ENCODE results near the gene CLPTM1. TPM values are rescaled to one million over a fixed set of nuclear protein-coding genes. Genes with fewer than 3 reads are reported as not detected.
A peak's percentile ranks its signal among the peaks of the same experiment; 100 is the strongest.

Gene CLPTM1
- total RNA-seq, 1 donor from 2014 or later, result 73.2 TPM

DNA sequence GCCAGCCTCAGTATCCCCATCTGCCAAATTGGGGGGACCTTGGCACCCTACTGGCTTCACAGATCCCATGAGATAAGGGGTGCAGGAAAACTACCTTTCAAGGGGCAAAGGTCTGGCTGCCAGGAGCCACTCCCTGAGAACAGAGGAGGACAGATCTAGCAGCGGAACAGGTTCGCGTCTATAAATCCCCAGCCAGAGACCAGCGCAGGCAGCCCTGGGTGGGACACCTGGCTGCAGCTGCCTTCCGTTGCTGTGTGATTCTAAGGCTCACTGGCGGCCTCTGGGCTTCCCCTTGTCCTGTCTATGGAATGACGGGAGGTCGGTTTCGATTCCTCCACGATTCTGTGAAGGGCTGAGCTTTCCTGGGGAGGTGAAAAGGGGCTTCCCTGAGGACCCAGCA lies 53.4 kb downstream of the CLPTM1 start:
- DNase-seq (ENCODE audit: low read depth), result no peak

DNA sequence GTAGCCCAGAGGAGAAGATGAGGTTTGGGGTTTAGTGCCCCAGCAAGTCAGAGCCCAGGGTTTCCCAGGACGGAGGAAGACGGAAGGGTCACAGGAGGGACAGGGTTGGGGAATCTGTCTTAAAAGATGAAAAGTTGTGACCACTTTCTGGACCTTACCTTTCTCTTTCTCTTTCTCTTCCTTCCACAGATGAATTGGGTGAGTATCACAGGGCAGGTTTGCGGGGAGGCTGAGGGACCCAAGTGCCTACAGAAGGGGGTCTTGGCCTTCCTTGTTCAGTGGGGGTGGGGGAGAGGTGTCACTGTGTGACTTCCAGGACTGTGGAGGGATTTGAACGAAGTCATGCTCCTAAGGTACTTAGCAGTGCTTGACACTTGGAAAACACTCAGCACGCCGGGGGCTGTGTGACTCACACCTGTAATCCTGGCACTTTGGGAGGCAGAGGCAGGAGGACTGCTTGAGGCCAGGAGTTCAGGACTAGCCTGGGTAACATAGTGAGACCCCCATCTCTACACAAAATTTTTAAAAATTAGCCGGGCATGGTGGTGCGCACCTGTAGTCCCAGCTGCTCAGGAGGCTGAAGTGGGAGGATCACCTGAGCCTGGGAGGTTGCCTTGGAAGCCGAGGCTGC lies 54.6 kb downstream of the CLPTM1 start:
- no peak for DNase-seq (ENCODE audit: low read depth)

DNA sequence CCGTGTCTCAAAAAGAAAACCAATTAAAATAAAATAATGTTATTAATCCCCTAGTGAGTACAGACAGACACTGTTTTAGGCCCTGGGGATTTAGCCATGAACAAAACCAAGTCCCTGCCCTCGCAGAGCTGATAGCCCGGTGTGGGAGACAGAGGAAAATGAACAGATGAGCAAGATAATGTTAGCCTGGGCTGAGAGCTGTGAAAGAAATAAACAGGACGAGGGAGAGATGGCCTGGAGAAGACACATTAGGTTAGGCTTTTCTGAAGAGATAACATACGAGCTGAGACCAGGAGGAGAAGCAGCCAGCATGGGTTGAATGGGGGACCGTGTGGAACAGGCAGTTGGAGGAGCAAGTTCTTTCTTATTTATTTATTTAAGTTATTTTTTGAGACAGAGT lies 55.1 kb downstream of the CLPTM1 start:
- no peak for DNase-seq (ENCODE audit: low read depth)

DNA sequence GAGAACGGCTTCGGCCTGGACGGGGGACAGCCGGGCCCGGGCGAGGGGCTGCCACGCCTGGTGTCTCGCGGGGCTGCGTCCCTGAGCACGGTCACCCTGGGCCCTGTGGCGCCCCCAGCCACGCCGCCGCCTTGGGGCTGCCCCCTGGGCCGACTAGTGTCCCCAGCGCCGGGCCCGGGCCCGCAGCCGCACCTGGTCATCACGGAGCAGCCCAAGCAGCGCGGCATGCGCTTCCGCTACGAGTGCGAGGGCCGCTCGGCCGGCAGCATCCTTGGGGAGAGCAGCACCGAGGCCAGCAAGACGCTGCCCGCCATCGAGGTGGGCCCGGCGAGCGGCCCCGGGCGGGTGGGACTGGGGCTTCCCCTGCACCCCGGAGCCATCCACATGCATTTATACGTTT lies 56.8 kb downstream of the CLPTM1 start:
- DNase-seq (ENCODE audit: low read depth), result no peak

DNA sequence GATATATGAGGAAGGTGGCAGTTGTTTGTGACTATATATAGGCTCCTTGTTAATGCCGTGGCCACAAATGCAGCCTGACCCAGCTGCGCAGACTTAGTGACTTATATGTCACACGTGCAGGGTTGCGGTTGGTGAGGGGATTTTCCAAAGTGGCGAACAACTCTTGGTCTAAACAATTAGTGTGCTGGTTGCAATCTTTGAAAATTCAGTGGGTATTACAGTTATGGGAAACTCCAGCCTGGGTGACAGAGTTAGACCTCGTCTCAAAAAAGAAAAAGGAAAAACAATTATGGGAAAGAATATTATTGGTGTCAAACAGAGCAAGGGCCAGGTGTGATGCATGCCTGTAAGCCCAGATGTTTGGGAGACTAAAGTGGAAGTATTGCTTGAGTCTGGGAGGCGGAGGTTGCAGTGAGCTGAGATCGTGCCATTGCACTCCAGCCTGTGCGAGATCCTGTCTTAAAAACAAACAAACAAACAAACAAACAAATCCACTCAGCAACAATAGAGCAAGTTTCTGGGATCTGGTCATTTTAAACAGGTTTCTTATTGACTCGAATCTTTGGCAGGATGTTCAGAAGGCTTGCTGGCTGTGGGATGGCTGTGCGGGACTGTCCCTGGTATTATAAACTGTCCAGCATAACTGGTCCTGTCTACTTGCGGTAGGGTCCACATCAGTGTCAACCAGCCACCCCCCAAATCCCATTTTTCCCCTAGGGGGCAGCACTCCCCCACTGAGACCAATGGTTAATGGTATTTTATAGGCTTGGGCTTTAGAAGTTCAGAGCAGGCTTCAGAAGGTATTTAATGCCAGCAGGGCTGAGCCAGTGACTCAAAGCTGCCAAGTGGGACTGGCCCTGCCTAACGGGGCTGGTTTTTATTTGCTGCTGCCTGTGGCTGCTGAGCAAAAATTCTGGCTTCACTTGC lies 61.5 kb downstream of the CLPTM1 start:
- peak; percentile 80 for DNase-seq (ENCODE audit: low read depth)

DNA sequence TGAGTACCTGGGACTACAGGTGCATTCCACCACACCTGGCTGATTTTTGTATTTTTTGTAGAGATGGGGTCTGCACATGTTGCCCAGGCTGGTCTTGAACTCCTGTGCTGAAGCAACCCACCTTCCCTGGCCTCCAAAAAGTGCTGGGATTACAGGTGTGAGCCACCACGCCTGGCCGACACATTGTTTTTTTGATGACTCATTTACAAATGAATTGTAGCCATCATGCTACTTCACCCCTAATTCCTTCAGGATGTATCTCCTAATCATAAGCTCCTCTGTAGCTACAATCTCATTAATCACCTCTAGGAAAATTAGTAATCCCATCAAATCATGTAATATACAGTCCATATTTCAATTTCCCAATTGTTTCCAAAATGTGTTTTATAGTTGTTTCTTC lies 64.0 kb downstream of the CLPTM1 start:
- DNase-seq (ENCODE audit: low read depth), result no peak

DNA sequence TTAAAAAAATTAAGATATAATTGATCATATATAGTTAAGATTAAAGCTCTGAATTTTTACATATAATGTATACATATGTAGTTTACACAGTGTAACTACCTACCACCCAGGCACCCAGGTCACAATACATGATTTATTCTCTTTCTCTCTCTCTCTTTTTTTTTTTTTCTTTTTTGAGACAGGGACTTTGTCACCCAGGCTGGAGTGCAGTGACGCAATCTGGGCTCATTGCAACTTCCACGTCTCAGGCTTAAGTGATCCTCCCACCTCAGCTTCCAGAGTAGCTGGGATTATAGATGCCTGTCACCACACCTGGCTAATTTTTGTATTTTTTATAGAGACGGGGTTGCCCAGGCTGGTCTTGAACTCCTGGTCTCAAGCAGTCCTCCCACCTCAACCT lies 64.9 kb downstream of the CLPTM1 start:
- no peak for DNase-seq (ENCODE audit: low read depth)

DNA sequence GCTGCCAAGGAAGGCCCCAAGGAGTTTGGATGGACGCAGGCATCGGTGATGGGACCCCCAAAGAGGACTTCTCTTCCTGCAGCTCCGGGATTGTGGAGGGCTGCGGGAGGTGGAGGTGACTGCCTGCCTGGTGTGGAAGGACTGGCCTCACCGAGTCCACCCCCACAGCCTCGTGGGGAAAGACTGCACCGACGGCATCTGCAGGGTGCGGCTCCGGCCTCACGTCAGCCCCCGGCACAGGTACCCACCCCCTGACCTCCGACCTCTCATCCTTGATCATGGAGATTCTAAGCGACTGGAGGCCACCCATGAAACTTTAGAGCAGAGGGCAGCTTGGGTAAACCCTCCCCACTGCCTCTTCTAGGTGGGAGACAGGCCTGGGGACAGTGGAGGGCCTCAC lies 66.8 kb downstream of the CLPTM1 start:
- no peak for DNase-seq (ENCODE audit: low read depth)

DNA sequence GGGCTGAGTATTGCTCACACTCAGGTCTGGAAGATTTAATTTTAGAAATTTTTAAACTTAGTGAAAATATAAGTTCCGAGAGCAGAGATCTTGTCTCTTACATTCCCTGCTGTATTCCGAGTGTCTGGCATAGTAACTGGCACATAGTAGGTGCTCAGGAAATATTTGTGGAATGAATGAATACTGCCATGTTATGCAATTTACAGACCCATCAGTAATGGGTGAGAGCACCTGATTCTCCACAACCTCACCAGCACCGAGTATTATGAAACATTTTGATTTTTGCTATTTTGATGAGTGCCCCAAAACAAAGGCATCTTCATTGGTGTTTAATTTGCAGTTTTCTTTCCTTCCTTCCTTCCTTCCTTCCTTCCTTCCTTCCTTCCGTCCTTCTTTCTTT lies 67.9 kb downstream of the CLPTM1 start:
- no peak for DNase-seq (ENCODE audit: low read depth)

DNA sequence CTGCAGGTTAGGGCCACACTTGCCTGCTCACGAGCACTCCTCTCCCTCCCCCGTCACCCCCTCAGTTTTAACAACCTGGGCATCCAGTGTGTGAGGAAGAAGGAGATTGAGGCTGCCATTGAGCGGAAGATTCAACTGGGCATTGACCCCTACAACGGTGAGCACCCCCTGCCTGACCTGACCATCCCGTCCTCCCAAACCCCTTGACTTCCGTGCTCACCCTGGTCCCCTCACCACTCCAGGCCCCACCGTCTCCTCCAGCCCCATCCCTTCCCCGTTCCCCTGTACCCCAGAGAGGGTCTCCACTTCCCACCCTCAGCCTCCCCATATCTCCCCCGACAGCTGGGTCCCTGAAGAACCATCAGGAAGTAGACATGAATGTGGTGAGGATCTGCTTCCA lies 70.1 kb downstream of the CLPTM1 start:
- DNase-seq (ENCODE audit: low read depth), result no peak

DNA sequence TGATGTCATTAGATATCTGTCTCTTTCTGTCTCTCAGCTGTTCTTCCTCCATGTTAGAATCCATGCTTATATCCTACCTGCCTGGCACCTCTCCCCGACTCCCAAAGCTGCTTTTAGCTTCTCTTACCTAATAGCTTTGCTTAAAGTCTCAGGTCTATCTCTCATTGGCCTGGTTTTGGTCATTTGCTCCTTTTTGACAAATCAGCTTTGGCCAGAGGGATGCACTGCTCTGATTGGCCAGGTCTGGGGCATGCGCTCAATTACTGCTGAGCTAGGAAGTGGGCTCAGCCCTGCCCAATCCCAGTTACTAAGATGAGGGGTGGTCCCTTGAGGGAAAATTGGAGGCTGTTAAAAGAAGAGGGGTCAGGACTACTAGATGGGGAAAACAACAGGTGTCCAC lies 72.2 kb downstream of the CLPTM1 start:
- DNase-seq (ENCODE audit: low read depth), result no peak

DNA sequence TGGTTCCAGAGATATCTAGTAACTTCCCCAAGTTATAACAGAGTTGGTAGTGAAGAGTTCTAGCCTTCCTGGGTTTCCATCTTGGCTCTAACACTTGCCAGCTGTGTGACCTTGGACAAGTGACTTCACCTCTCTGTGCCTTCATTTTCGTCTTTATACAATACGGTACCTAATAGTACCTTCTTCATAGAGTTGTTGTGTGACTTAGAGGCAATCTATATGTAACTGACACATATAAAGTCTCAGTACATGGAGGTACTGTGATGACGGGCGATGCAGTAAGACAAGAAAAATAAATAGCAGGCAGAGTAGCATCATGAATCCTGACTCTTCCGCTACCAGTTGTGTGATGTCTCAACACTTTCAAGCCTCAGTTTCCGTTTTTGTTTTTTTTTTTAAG lies 75.6 kb downstream of the CLPTM1 start:
- DNase-seq (ENCODE audit: low read depth), result no peak

DNA sequence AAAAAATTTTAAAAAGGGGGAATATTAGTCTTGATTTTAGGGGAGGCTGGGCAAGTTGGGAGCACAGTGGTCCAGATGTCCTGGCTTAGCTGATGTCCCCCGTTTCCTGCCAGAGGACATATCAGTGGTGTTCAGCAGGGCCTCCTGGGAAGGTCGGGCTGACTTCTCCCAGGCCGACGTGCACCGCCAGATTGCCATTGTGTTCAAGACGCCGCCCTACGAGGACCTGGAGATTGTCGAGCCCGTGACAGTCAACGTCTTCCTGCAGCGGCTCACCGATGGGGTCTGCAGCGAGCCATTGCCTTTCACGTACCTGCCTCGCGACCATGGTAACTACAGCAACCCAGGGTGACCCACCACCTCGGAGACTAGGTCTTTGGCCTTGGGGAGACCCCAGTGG lies 77.2 kb downstream of the CLPTM1 start:
- DNase-seq (ENCODE audit: low read depth), result no peak

DNA sequence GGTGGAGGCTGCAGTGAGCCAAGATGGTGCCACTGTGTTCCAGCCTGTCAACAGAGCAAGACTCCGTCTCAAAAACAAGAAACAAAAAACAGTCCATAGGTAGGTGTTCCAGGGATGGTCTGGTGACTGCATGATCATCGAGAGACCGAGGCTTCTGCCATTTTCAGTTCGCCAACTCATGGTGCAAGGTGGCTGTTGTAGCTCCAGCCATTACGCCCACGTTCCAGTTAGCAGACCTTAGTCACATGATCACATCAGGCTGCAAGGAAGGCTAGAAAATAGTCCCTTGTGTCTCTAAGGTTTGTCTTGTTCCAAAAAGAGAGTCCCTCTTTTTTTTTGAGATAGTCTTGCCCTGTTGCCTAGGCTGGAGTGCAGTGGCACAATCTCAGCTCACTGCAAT lies 80.6 kb downstream of the CLPTM1 start:
- no peak for DNase-seq (ENCODE audit: low read depth)

DNA sequence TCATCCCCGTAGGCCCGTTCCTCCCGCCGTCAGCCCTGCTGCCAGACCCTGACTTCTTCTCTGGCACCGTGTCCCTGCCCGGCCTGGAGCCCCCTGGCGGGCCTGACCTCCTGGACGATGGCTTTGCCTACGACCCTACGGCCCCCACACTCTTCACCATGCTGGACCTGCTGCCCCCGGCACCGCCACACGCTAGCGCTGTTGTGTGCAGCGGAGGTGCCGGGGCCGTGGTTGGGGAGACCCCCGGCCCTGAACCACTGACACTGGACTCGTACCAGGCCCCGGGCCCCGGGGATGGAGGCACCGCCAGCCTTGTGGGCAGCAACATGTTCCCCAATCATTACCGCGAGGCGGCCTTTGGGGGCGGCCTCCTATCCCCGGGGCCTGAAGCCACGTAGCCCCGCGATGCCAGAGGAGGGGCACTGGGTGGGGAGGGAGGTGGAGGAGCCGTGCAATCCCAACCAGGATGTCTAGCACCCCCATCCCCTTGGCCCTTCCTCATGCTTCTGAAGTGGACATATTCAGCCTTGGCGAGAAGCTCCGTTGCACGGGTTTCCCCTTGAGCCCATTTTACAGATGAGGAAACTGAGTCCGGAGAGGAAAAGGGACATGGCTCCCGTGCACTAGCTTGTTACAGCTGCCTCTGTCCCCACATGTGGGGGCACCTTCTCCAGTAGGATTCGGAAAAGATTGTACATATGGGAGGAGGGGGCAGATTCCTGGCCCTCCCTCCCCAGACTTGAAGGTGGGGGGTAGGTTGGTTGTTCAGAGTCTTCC lies 82.4 kb downstream of the CLPTM1 start:
- DNase-seq (ENCODE audit: low read depth), result no peak

DNA sequence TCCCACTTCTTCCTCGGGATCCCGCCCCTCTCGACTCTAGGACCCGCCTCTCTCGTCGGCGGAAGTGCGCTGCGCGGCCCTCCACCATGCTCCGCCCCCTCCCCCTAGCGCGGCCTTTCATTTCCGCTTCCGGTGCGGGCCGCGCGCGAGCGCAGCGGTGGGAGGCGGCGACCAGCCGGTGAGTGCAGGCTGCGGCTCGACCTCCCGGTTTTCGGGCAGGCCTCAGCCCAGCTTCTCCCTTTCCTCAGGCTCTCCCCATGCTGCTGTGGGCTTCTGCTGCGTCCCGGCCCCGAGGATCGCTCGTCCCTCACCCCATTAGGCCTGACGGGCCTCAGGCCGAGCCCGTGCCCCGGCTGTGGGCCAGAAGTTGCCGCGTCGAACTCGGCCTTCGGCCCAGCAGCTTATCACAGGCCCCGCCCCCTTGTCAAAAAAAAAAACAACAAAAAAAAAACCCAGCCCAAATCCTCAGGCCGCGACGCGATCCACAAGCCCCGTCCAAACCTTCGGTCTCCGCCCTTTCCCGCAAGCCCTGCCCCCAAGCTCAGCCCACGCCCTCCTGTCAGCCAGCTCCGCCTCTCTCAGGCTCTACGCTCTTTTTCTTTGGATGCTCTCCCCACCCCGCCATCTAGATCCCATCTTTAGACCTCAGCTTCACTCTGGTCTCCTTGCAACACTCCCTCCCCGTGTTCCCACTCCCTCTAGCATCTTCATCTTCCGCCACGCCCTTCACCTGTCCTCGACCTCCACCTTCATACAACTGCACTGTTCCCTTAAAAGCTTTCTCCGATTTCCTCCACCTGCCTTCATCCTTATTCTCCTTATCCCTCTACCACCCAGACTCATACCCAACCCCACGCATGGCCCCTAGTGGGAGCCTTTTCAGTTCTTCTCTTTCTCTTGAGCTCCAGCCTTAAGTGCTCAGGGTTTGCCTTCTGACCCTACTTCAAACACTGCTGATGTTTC lies 84.0 kb downstream of the CLPTM1 start, which contains the start of gene CLASRP:
TSS of gene CLASRP (plus strand) at position 115 of the 963 bp plus-strand sequence. CDS start 1,168 bp downstream, outside the sequence.
- peak; percentile 90 for DNase-seq (ENCODE audit: low read depth)

DNA sequence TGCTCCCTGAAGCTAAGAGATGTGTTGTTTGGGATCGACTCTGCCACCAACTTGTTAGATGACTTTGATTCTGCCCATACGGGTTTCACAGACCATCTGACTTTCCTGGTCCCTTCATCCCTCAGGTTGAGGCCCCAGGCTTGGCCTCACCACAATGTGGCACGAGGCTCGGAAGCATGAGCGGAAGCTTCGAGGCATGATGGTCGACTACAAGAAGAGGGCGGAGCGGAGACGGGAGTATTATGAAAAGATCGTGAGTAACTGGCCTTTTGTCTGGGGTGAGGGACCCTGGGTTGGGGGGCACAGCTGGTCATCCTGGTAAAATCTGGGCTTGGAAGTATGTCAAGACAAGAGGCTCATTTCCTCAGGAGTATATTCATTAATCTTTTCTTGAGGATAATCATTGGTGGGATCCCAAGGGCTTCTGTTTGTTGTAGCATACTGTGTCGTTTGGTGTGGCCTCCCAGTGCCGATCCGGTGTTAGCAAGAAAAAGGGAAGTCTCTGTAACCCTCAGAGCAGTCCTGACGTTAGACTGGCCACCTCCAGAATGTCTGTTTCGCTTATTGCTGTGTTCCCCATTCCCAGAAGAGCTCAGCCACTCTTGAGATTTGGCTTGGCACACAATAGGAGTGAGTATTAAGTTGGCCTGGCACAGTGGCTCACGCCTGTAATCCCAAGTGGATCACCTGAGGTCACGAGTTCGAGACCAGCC lies 85.0 kb downstream of the CLPTM1 start:
- no peak for DNase-seq (ENCODE audit: low read depth)

DNA sequence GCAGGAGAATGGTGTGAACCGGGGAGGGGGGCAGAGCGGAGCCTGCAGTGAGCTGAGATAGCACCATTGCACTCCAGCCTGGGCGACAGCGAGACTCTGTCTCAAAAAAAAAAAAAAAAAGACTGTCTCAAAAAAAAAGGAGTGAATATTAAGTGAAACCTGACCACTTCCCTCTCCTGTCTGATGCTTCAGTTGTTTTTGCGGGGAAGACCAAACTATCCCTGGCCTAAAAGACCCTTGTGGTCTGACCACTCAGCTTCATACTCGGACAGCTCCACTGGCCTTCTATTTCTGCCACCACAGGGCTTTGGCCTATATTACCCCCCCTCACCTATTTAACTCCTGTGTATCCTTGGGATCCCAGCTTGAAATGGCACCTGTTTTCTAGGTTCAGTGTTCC lies 85.9 kb downstream of the CLPTM1 start:
- DNase-seq (ENCODE audit: low read depth), result no peak

Measured in myocyte (in vitro differentiated cells).